ENCODE measurements around the gene PIH1D1.
"Not testable (repeated sequence)": the region's sequence is repeated elsewhere in the genome, so short reads cannot be mapped to it uniquely, and the experiment has no call there.

The PIH1D1 gene

GRCh38 chr19:49468199-49468598, 16.6 kb upstream of the PIH1D1 start:
- in situ Hi-C loops (cut with MboI; ENCODE audit: low sequenced_read_pairs, unreplicated experiment), result no loop called here
- no peak for DNase-seq (ENCODE audit: low spot score)
- TF ChIP-seq, protein P1, sequence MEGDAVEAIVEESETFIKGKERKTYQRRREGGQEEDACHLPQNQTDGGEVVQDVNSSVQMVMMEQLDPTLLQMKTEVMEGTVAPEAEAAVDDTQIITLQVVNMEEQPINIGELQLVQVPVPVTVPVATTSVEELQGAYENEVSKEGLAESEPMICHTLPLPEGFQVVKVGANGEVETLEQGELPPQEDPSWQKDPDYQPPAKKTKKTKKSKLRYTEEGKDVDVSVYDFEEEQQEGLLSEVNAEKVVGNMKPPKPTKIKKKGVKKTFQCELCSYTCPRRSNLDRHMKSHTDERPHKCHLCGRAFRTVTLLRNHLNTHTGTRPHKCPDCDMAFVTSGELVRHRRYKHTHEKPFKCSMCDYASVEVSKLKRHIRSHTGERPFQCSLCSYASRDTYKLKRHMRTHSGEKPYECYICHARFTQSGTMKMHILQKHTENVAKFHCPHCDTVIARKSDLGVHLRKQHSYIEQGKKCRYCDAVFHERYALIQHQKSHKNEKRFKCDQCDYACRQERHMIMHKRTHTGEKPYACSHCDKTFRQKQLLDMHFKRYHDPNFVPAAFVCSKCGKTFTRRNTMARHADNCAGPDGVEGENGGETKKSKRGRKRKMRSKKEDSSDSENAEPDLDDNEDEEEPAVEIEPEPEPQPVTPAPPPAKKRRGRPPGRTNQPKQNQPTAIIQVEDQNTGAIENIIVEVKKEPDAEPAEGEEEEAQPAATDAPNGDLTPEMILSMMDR (IDR thresholded peaks at IDR 0.05; ENCODE audit: borderline replicate concordance, control extremely low read depth, extremely low read depth, insufficient read depth, missing control alignments), result no peak

DNA sequence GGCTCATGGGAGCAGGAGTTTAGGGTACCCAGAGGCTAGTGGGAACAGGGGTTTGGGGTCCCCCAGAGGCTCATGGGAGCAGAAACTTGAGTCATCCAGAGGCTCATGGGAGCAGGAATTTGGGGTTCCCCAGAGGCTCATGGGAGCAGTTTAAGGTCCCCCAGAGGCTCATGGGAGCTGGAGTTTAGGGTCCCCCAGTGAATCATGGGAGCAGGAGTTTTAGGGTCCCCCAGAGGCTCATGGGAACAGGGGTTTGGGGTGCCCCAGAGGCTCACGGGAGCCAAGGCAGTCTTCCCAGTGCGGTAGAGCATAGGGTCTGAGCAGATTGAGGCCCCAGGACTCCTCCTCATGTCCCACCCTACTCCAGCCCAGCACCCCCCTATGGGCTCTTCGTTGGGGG, 13.8 kb upstream of the PIH1D1 start:
- DNase-seq (ENCODE audit: low spot score), result no peak
- TF ChIP-seq, protein P1 (IDR thresholded peaks at IDR 0.05; ENCODE audit: borderline replicate concordance, control extremely low read depth, extremely low read depth, insufficient read depth, missing control alignments), result no peak
- in situ Hi-C loops (cut with MboI; ENCODE audit: low sequenced_read_pairs, unreplicated experiment), result no loop called here

DNA sequence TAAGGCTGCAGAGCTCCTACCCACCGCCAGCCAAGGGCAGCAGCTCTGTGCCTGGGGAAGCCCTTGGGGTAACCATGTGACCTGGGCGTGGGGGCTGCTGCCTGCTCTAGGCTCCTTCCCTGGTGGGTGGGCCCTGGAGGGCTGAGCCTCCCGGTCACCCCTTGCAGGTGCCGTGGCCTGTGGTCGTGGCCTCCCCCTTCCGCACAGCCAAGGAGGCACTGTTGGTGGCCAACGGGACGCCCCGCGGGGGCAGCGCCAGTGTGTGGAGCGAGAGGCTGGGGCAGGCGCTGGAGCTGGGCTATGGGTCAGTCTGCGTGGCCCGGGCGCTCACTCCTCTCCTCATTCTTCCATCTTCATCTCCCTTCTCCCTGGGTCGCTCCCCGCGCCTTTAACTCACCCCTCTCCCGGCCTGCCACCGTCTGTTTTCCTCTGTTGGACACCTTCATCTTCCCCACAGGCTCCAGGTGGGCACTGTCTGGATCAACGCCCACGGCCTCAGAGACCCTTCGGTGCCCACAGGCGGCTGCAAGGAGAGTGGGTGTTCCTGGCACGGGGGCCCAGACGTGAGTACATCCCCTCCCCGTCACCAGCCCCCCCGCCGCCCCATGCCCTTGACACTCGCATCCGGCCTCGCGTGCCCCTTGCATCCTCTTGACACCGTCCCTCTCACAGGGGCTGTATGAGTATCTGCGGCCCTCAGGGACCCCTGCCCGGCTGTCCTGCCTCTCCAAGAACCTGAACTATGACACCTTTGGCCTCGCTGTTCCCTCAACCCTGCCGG, 12.5 kb upstream of the PIH1D1 start:
- no peak for DNase-seq (ENCODE audit: low spot score)
- TF ChIP-seq, protein P1 (IDR thresholded peaks at IDR 0.05; ENCODE audit: borderline replicate concordance, control extremely low read depth, extremely low read depth, insufficient read depth, missing control alignments), result no peak
- in situ Hi-C loops (cut with MboI; ENCODE audit: low sequenced_read_pairs, unreplicated experiment), result no loop called here

DNA sequence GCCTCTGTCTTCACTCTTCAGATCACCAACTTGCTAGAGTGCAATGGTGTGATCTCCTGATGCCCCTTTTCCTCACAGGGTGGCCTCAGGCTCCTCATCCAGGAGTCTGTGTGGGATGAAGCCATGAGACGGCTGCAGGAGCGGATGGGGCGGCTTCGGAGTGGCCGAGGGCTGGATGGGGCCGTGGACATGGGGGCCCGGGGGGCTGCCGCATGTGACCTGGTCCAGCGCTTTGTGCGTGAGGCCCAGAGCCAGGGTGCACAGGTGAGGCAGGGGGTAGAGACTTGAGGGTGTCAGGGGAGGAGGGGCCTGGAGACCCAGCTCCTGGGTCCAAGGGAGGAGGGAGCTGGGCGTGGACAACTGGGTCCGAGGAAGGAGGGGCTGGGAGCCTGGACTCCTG, 10.9 kb upstream of the PIH1D1 start:
- in situ Hi-C loops (cut with MboI; ENCODE audit: low sequenced_read_pairs, unreplicated experiment), result no loop called here
- no peak for DNase-seq (ENCODE audit: low spot score)

GRCh38 chr19:49461656-49462055, 10.0 kb upstream of the PIH1D1 start:
- no peak for DNase-seq (ENCODE audit: low spot score)
- in situ Hi-C loops (cut with MboI; ENCODE audit: low sequenced_read_pairs, unreplicated experiment), result no loop called here
- TF ChIP-seq, protein P1 (IDR thresholded peaks at IDR 0.05; ENCODE audit: borderline replicate concordance, control extremely low read depth, extremely low read depth, insufficient read depth, missing control alignments), result no peak

More for the DNA sequence above, 10.9 kb upstream of the PIH1D1 start:
- TF ChIP-seq, protein P1 (IDR thresholded peaks at IDR 0.05; ENCODE audit: borderline replicate concordance, control extremely low read depth, extremely low read depth, insufficient read depth, missing control alignments), result no peak

GRCh38 chr19:49461130-49461529, 9.5 kb upstream of the PIH1D1 start:
- DNase-seq (ENCODE audit: low spot score); in situ Hi-C loops (cut with MboI; ENCODE audit: low sequenced_read_pairs, unreplicated experiment): not testable (repeated sequence)

- DNase-seq (ENCODE audit: low spot score), result no peak
- TF ChIP-seq, protein P1 (IDR thresholded peaks at IDR 0.05; ENCODE audit: borderline replicate concordance, control extremely low read depth, extremely low read depth, insufficient read depth, missing control alignments), result no peak
- in situ Hi-C loops (cut with MboI; ENCODE audit: low sequenced_read_pairs, unreplicated experiment), result no loop called here
Observed at GRCh38 chr19:49459388-49459787, 7.8 kb upstream of the PIH1D1 start.
